Hepatocyte (in vitro differentiated cells): ENCODE results near the gene TMEM239.

Experiments
- CTCF ChIP-seq: fragments of 200-600 bp; sonication (generic); IDR thresholded peaks from 2 replicates; pipeline ENCODE4 v1.5.1; 2016; ENCODE audit warnings: antibody characterized with exemption, mild to moderate bottlenecking; ENCODE audit not compliant: poor library complexity
- EZH2 ChIP-seq: fragments of 200-600 bp; sonication (generic); IDR thresholded peaks from 2 replicates; pipeline ENCODE4 v1.6.1; 2016; ENCODE audit warnings: antibody characterized with exemption, mild to moderate bottlenecking, borderline replicate concordance

- no peak for TF ChIP-seq CTCF
- TF ChIP-seq EZH2 = no peak
Observed at GRCh38 chr20:2816030-2816582, at the start of gene TMEM239.
